Measurements from ENCODE around the gene TLR9.

TLR9 gene

DNA sequence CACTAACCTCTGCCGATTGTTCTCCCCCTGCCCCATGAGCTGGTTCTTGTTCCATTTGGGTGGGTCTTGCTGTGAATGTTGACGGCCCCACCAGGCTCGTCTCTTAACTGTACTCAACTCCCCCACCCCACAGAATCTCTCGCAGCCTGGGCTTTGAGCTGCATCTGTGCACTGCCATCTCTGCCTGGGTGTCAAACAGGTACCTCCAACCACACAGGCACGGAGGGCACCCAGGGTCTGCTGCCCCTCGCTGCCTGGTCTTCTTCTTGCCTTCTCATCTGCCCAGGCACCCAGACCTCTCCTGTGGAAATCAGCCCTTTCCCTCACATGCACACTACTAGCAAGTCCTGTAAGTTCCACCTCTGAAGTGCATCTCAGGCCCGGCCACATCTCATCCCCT, 10.1 kb downstream of the TLR9 start:
- no peak for DNase-seq

DNA sequence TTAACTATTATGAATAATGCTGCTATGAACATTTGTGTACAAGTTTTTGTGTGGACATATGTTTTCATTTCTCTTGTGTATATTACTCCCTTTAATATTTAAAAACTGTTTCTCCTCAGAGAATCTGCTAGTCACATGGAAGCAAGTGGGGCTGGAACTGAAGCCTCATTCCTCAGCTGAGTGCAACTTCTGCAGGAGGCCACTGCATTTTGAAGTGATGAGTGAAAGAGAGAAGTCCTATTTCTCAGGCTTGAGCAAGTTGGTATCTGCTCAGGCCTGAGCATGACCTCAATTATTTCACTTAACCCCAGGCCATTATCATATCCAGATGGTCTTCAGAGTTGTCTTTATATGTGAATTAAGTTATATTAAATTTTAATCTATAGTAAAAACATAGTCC, 11.5 kb downstream of the TLR9 start:
- DNase-seq: no peak

DNA sequence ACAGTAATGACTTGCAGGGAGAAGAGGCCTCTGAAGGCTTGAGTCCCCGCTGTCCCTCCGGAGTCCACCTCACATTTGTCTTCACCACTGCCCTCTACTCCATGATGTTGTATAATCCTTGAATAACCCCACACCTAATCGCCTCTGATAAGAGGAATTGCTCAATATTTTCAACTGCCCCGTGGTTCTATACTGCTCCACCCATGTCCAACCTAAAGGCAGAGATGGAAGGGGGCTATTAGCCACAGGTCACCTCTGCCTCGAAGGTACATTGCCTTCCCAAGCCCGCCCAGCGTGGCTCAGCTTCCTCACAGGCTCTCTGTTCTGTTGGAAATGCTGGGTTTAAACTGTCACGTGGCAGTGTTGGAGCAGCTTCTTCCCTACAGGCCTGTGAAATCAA, 12.4 kb downstream of the TLR9 start:
- no peak for DNase-seq

- DNase-seq: no peak
Measured at GRCh38 chr3:52211268-52211891, 14.1 kb downstream of the TLR9 start.

DNA sequence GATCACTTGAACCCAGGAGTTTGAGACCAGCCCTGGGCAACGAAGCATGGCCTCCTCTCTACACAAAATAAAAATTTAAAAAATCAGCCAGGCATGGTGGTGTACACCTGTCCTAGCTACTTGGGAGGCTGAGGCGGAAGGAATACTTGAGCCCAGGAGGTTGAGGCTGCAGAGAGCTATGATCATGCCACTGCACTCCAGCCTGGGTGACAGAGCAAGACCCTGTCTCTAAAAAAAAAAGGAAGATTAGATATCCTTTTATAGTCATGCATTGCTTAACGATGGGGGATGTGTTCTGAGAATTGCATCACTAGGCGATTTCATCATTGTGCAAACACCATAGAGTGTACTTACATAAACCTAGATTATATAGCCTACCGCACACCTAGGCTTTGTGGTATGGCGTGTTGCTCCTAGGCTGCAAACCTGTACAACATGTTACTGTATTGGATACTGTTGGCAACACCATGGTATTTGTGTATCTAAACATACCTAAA, 14.8 kb downstream of the TLR9 start:
- no peak for DNase-seq

DNA sequence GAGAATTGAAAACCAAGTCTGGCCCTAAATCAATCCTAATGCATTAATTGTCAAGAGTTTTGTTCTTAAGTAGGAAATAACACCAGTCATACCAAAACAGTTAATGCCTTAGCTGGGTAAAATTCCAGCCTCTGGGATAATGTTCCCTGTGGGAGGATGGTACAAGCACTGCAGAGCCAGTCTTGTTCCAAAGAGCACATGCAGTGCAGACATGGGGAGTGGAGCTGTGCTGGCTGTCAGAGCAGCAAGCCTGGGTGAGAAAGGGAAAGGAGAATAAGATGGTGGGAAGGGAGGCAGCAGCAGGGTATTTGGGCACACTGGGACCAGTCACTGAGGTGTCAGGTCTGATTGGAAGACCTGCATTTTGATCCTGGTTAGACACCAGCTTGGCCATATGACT, 15.4 kb downstream of the TLR9 start:
- no peak for DNase-seq

GRCh38 chr3:52208556-52208955, 16.9 kb downstream of the TLR9 start:
- no peak for DNase-seq

GRCh38 chr3:52205727-52206372, 19.6 kb downstream of the TLR9 start:
- DNase-seq: no peak

DNA sequence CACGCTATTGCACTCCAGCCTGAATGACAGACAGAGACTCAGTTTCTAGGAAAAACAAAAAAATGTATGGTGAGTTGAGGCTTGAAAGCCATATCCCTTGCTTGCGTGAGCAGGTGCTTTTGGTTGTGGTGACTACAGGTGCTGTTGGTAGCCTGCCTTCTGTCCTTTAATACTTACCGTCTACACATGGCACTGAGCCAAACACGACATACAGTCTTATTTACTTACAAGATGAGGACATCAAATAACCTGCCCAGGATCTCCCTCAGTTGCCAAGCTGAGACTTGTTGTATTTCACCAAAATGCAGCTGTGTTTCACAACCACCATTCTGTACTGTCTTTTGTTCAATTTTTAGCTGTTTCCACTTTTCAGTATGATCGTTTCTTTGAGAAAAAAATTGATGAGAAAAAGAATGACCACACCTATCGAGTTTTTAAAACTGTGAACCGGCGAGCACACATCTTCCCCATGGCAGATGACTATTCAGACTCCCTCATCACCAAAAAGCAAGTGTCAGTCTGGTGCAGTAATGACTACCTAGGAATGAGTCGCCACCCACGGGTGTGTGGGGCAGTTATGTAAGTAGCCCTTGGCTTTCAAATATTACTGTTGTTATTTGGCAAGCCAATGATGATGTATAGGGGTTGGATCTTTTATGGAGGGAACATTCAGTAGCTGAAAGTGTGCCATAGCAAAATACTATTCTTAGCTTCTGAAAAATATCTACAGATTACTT, 20.9 kb downstream of the TLR9 start:
- DNase-seq: no peak

DNA sequence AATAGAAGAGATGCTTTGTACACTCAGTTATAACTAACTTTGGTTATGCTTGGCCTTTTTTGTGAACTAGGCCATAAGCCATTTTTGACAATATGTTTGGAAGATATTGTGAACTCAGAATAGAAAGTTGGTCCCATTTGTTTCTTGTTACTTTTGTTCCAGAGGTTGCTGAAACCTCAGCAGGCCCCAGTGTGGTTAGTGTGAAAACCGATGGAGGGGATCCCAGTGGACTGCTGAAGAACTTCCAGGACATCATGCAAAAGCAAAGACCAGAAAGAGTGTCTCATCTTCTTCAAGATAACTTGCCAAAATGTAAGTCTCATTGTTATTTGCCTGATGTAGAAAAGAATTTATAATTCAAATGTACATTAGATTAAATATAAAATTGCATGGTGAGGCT, 21.7 kb downstream of the TLR9 start:
- no peak for DNase-seq

- no peak for DNase-seq
Measured at GRCh38 chr3:52202384-52203077, 22.9 kb downstream of the TLR9 start.

GRCh38 chr3:52200981-52201679, 24.3 kb downstream of the TLR9 start:
- no peak for DNase-seq

- DNase-seq: no peak
Measured at GRCh38 chr3:52198643-52199608, 26.5 kb downstream of the TLR9 start.

- peak; percentile 91 for DNase-seq
Measured at GRCh38 chr3:52197842-52198625, 27.4 kb downstream of the TLR9 start, which contains the start of gene ALAS1. ALAS1 (plus strand) TSS chr3:52198160; CDS start chr3:52199242, 1,082 bp downstream.

DNA sequence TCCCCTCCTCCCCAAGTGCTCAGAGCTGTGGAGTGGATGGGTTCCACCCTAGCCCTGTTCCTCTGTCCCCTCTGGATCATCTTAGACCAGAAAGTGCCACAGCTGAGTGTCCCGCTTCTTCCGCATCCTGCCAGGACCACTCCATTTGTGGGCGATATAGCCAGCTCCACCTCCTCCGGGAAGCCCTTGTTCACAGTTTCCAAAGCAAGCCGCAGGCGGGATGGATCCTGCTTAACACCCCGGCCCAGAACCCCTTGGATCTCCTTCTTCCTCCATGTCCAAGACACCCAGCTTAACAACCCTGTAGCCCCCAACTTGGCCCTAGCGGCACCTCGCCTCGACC, 28.0 kb downstream of the TLR9 start:
- DNase-seq: no peak

DNA sequence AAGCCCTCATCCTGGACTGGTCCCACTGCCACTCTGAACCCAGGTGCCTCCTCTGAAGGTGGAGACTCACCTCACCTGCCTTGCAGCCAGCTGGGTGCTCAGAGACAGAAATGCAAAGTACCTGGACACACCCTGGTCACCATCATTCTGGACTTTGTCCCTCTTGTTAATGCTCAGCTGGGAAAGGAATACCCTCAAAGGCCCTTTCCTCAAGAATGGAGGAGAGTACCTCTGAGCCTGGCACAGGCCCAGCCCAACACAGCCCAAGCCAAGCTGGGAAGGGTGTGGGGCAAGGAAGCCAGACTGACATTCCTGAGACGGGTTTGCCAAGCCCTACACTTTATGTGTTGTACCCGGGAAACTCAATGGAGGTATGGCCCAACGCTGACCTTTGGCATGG, 28.5 kb downstream of the TLR9 start:
- no peak for DNase-seq

GRCh38 chr3:52195823-52196331, 29.6 kb downstream of the TLR9 start:
- DNase-seq: no peak

- DNase-seq: no peak
Measured at GRCh38 chr3:52195291-52195597, 30.2 kb downstream of the TLR9 start.

GRCh38 chr3:52194485-52195290, 30.8 kb downstream of the TLR9 start:
- DNase-seq: no peak

GRCh38 chr3:52193065-52193464, 32.4 kb downstream of the TLR9 start:
- no peak for DNase-seq

All from KG1 (cell line).